Measurements from ENCODE around the gene CPPED1. TPM values are rescaled to one million over a fixed set of nuclear protein-coding genes. Genes with fewer than 3 reads are reported as not detected.

Gene CPPED1
- total RNA-seq, 4 donors from 2014 or later, result 10.4 to 18.9 (median 16.0) TPM

- no peak overlapping the region for H3K4me3 ChIP-seq
- 71 to 81% methylated on average over 6 to 7 of the region's 7 CpGs for WGBS, 2 donors
- DNase-seq (ENCODE audit: low spot score in 2 of 2), result no peak
- no peaks in the 10 kb centered on the region for H3K4me1 ChIP-seq
- no peaks in the 10 kb centered on the region for H3K27me3 ChIP-seq
- TF ChIP-seq POLR2A (IDR thresholded peaks at IDR 0.05), result no peak
- TF ChIP-seq EP300 (IDR thresholded peaks at IDR 0.05), result no peak
- no peak for TF ChIP-seq CTCF (IDR thresholded peaks at IDR 0.05)
- peaks cover 0 to 5% (median 0%) of the 10 kb centered on the region in 4 donors for H3K9me3 ChIP-seq
- no peak overlapping the region for H3K27ac ChIP-seq
- no peaks in the 10 kb centered on the region for H3K36me3 ChIP-seq
These were observed 178.6 kb downstream of the CPPED1 start for GRCh38 chr16:12625068-12625467.

DNA sequence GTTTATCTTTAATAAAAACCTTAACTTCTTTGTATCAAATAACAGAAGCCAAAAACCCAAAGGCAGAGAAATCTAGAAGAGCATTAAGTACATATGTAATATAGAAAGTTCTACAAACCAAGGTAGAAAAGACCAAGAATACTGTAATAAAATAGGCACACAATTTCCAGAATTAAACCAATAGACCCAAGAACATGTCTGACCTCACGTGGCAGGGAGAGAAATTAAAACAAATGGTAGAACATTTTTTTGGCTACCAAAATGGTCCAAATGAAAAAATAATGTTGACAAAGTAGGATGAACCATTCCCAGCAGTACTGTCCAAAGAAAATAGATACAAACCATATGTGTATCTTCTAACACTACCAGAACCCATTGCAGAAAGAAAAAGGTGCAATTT, 183.5 kb downstream of the CPPED1 start:
- Histone ChIP-seq H3K27ac (no peak overlapping the region), H3K4me3 (no peak overlapping the region), H3K36me3 (no peaks in the 10 kb centered on the region), H3K9me3 (peaks cover 0 to 5% (median 0%) of the 10 kb centered on the region in 4 donors), H3K27me3 (no peaks in the 10 kb centered on the region), H3K4me1 (no peaks in the 10 kb centered on the region)
- TF ChIP-seq POLR2A (IDR thresholded peaks at IDR 0.05) (no peak), CTCF (IDR thresholded peaks at IDR 0.05) (no peak), EP300 (IDR thresholded peaks at IDR 0.05) (no peak)
- DNase-seq (ENCODE audit: low spot score in 2 of 2), result no peak
- 43 to 53% methylated on average over 1 of the region's 1 CpG for WGBS, 2 donors

DNA sequence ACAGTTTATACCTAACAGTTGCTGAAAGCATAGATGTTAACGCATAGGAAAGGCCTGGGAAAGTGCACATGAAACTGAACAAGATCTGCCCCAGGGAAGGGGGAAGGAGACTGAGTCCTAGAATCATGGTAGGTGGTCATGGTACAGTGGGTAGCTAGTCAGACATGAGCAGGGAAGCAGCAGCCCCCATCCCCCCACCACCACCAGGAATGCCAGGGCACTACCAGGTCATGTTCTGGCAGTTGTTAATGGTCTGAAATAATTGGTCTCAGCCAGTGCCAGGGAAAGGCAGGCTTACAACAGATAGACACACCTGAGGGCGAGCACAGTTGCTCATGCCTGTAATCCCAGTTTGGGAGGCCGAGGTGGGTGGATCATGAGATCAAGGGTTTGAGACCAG, 185.2 kb downstream of the CPPED1 start:
- no peak overlapping the region for H3K27ac ChIP-seq
- TF ChIP-seq CTCF (IDR thresholded peaks at IDR 0.05) (no peak), POLR2A (IDR thresholded peaks at IDR 0.05) (no peak), EP300 (IDR thresholded peaks at IDR 0.05) (no peak)
- H3K4me1 ChIP-seq, result no peaks in the 10 kb centered on the region
- no peaks in the 10 kb centered on the region for H3K27me3 ChIP-seq
- H3K4me3 ChIP-seq, result no peak overlapping the region
- no peaks in the 10 kb centered on the region for H3K9me3 ChIP-seq
- DNase-seq (ENCODE audit: low spot score in 2 of 2), result no peak
- 88 to 95% methylated on average over 3 of the region's 3 CpGs for WGBS, 2 donors
- no peaks in the 10 kb centered on the region for H3K36me3 ChIP-seq

DNA sequence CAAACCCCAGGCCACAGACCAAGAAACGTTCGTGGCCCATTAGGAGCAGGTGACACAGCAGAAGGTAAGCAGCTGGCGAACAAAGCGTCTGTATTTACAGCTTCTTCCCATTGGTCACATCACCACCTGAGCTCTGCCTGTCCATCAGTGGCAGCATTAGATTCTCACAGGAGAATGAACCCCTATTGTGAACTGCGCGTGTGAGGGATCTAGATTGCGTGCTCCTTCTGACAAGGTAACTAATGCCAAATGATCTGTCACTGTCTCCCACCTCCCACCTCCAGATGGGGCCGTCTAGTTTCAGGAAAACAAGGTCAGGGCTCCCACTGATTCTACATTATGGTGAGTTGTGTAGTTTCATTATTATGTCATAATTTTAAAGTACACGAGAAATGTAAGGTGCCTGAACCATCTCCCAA, 186.3 kb downstream of the CPPED1 start:
- Histone ChIP-seq H3K36me3 (no peaks in the 10 kb centered on the region), H3K27me3 (no peaks in the 10 kb centered on the region), H3K4me3 (no peak overlapping the region), H3K9me3 (no peaks in the 10 kb centered on the region), H3K4me1 (no peaks in the 10 kb centered on the region), H3K27ac (no peak overlapping the region)
- TF ChIP-seq CTCF (IDR thresholded peaks at IDR 0.05) (no peak), EP300 (IDR thresholded peaks at IDR 0.05) (no peak), POLR2A (IDR thresholded peaks at IDR 0.05) (no peak)
- no peak for DNase-seq (ENCODE audit: low spot score in 2 of 2)
- WGBS, 2 donors, result 68 to 74% methylated on average over 9 of the region's 9 CpGs

GRCh38 chr16:12614662-12615278, 188.9 kb downstream of the CPPED1 start:
- Histone ChIP-seq H3K4me3 (no peak overlapping the region), H3K4me1 (peaks cover 0 to 3% (median 0%) of the 10 kb centered on the region in 4 donors), H3K36me3 (no peaks in the 10 kb centered on the region), H3K27me3 (no peaks in the 10 kb centered on the region), H3K9me3 (no peaks in the 10 kb centered on the region), H3K27ac (no peak overlapping the region)
- 88 to 90% methylated on average over 7 of the region's 7 CpGs for WGBS, 2 donors
- TF ChIP-seq EP300 (IDR thresholded peaks at IDR 0.05), result no peak
- no peak for TF ChIP-seq CTCF (IDR thresholded peaks at IDR 0.05)
- TF ChIP-seq POLR2A (IDR thresholded peaks at IDR 0.05), result no peak
- no peak for DNase-seq (ENCODE audit: low spot score in 2 of 2)

Data from tibial nerve (tissue), 4 donors.